Lower lobe of right lung (tissue), 2 donors: ENCODE data around the gene NSD2. TPM values are rescaled to one million over a fixed set of nuclear protein-coding genes. Genes with fewer than 3 reads are reported as not detected.

ENCODE experiments used
- ATAC-seq, 2 donors: fragments of 200-7000 bp; cut with Tn5 transposase; one replicate each; pipeline ENCODE4 v1.9.1; 2020 to 2022; ENCODE audit warnings: mild to moderate bottlenecking in 2 of 2, moderate library complexity in 2 of 2
- DNase-seq: peaks from one replicate; pipeline ENCODE4 v3.0.0-alpha.2; 2020
- H3K27ac ChIP-seq: fragments of 200-600 bp; one replicate; pipeline ENCODE4 v1.8.0; 2022
- H3K27me3 ChIP-seq: fragments of 200-600 bp; one replicate; pipeline ENCODE4 v1.8.0; 2022; ENCODE audit warnings: low read depth
- H3K36me3 ChIP-seq: fragments of 200-600 bp; one replicate; pipeline ENCODE4 v1.8.0; 2022; ENCODE audit warnings: mild to moderate bottlenecking
- H3K4me1 ChIP-seq: fragments of 200-600 bp; one replicate; pipeline ENCODE4 v1.8.0; 2022
- H3K4me3 ChIP-seq: fragments of 200-600 bp; one replicate; pipeline ENCODE4 v1.8.0; 2022; ENCODE audit warnings: mild to moderate bottlenecking
- H3K9me3 ChIP-seq: fragments of 200-600 bp; one replicate; pipeline ENCODE4 v1.8.0; 2022
- CTCF ChIP-seq: fragments of 200-600 bp; IDR thresholded peaks from one replicate; pipeline ENCODE4 v1.8.0; 2022; ENCODE audit warnings: antibody characterized with exemption, mild to moderate bottlenecking
- intact Hi-C: fragments of 100-400 bp; cut with DNase I; formaldehyde crosslinking; loops from one replicate; pipeline ENCODE4 v1.11.0; 2022
- total RNA-seq: library from RNA; stranded (reverse); fragmentation: NEBNext Ultra II Directional; extraction: Animal tissue kit (Norgen Biotek cat#: 25700); gene quantifications from one replicate; pipeline ENCODE4 v1.2.1, GENCODE V29; 2021
- donor health status: DM: no; HTN: yes; CAD: no; lungs with severe emphysema.

NSD2 gene
- total RNA-seq, 1 donor from 2014 or later = 52.9 TPM

- TF ChIP-seq CTCF = no peak
- no peak for DNase-seq
- H3K9me3 ChIP-seq = no peaks in the 10 kb centered on the region
- H3K27me3 ChIP-seq = no peaks in the 10 kb centered on the region
- ATAC-seq = no peak
- peaks cover 18% of the 10 kb centered on the region for H3K4me1 ChIP-seq
- intact Hi-C loops = no loop called here
- no peaks in the 10 kb centered on the region for H3K36me3 ChIP-seq
- H3K4me3 ChIP-seq = no peak overlapping the region
- H3K27ac ChIP-seq = peak overlapping the region; percentile 33
Observed at GRCh38 chr4:1873291-1873690, 2.1 kb downstream of the NSD2 start.

- ATAC-seq = peak in 1 of 2 donors; percentile 37
- H3K27ac ChIP-seq = peak overlapping the region; percentile 33
Observed at GRCh38 chr4:1873776-1874175, 2.6 kb downstream of the NSD2 start.

GRCh38 chr4:1874201-1874600, 3.0 kb downstream of the NSD2 start:
- DNase-seq (no peak), ATAC-seq (no peak)
- H3K36me3 ChIP-seq = no peaks in the 10 kb centered on the region
- intact Hi-C loops = no loop called here
- H3K27me3 ChIP-seq = no peaks in the 10 kb centered on the region
- H3K4me1 ChIP-seq = peaks cover 18% of the 10 kb centered on the region
- H3K27ac ChIP-seq = no peak overlapping the region
- no peak overlapping the region for H3K4me3 ChIP-seq
- TF ChIP-seq CTCF = no peak
- no peaks in the 10 kb centered on the region for H3K9me3 ChIP-seq

More at GRCh38 chr4:1873776-1874175, 2.6 kb downstream of the NSD2 start:
- Histone ChIP-seq H3K36me3 (no peaks in the 10 kb centered on the region), H3K9me3 (no peaks in the 10 kb centered on the region), H3K27me3 (no peaks in the 10 kb centered on the region), H3K4me3 (no peak overlapping the region), H3K4me1 (peaks cover 18% of the 10 kb centered on the region)
- intact Hi-C loops = no loop called here
- DNase-seq = peak; percentile 56
- TF ChIP-seq CTCF = no peak

GRCh38 chr4:1879485-1879884, 8.3 kb downstream of the NSD2 start:
- TF ChIP-seq CTCF = no peak
- H3K9me3 ChIP-seq = no peaks in the 10 kb centered on the region
- intact Hi-C loops = no loop called here
- no peaks in the 10 kb centered on the region for H3K4me1 ChIP-seq
- H3K36me3 ChIP-seq = no peaks in the 10 kb centered on the region
- ATAC-seq (no peak), DNase-seq (no peak)
- no peaks in the 10 kb centered on the region for H3K27me3 ChIP-seq
- H3K4me3 ChIP-seq = no peak overlapping the region
- no peak overlapping the region for H3K27ac ChIP-seq

GRCh38 chr4:1880332-1880731, 9.1 kb downstream of the NSD2 start:
- H3K27ac ChIP-seq = no peak overlapping the region
- H3K4me1 ChIP-seq = no peaks in the 10 kb centered on the region
- TF ChIP-seq CTCF = no peak
- no peaks in the 10 kb centered on the region for H3K27me3 ChIP-seq
- intact Hi-C loops = no loop called here
- H3K9me3 ChIP-seq = no peaks in the 10 kb centered on the region
- H3K4me3 ChIP-seq = no peak overlapping the region
- DNase-seq = no peak
- ATAC-seq = no peak
- H3K36me3 ChIP-seq = no peaks in the 10 kb centered on the region

GRCh38 chr4:1882850-1883271, 11.7 kb downstream of the NSD2 start:
- ATAC-seq (no peak), DNase-seq (no peak)
- no peak for TF ChIP-seq CTCF
- no peaks in the 10 kb centered on the region for H3K36me3 ChIP-seq
- no peak overlapping the region for H3K4me3 ChIP-seq
- H3K27ac ChIP-seq = no peak overlapping the region
- intact Hi-C loops = no loop called here
- H3K27me3 ChIP-seq = no peaks in the 10 kb centered on the region
- H3K9me3 ChIP-seq = no peaks in the 10 kb centered on the region
- peaks cover 6% of the 10 kb centered on the region for H3K4me1 ChIP-seq
